Activated T-helper 1 cell treated with anti-CD3 and anti-CD28 coated beads, Interleukin-12 subunit alpha, Interleukin-12 subunit beta, Interleukin-2, Interleukin-4 antibody, amounts not matched to agents 30 ng/mL and 10 ng/mL and 1 ng/mL, durations not matched to agents 14 hours and 24 hours and 36 hours (primary cell): Measurements from ENCODE around the gene SQSTM1. TPM values are rescaled to one million over a fixed set of nuclear protein-coding genes. Genes with fewer than 3 reads are reported as not detected.
"Not testable (repeated sequence)": the region's sequence is repeated elsewhere in the genome, so short reads cannot be mapped to it uniquely, and the experiment has no call there.

Experiments used
- DNase-seq: peaks from one replicate; pipeline ENCODE4 v3.0.0; 2021; ENCODE audit warnings: low spot score
- H3K27ac Mint-ChIP-seq: one replicate; pipeline ENCODE4 v1.8.0; 2021; ENCODE audit warnings: mild to moderate bottlenecking, mixed read lengths
- H3K27me3 Mint-ChIP-seq: one replicate; pipeline ENCODE4 v1.8.0; 2022; ENCODE audit warnings: mild to moderate bottlenecking, moderate library complexity, mixed read lengths; ENCODE audit not compliant: insufficient read depth
- H3K36me3 Mint-ChIP-seq: one replicate; pipeline ENCODE4 v1.8.0; 2021; ENCODE audit warnings: low read depth, mixed read lengths
- H3K4me1 Mint-ChIP-seq: one replicate; pipeline ENCODE4 v1.8.0; 2021; ENCODE audit warnings: low read depth, mixed read lengths
- H3K4me3 Mint-ChIP-seq: one replicate; pipeline ENCODE4 v1.8.0; 2021; ENCODE audit warnings: mild to moderate bottlenecking, moderate library complexity, mixed read lengths
- H3K9me3 Mint-ChIP-seq: one replicate; pipeline ENCODE4 v1.8.0; 2021; ENCODE audit warnings: mixed read lengths
- intact Hi-C: fragments of 100-400 bp; cut with micrococcal nuclease; formaldehyde crosslinking; loops from one replicate; pipeline ENCODE4 v1.15.1; 2024
- total RNA-seq: library from RNA; stranded (reverse); gene quantifications from 2 replicates; pipeline ENCODE4 v1.2.3, GENCODE V29; 2022

SQSTM1 gene
- total RNA-seq, 1 donor from 2014 or later, result 233 TPM

- no peaks in the 10 kb centered on the region for H3K9me3 Mint-ChIP-seq
- DNase-seq, result no peak
- intact Hi-C loops, result no loop called here
- H3K4me1 Mint-ChIP-seq, result no peaks in the 10 kb centered on the region
- no peaks in the 10 kb centered on the region for H3K36me3 Mint-ChIP-seq
- no peaks in the 10 kb centered on the region for H3K27me3 Mint-ChIP-seq
- H3K27ac Mint-ChIP-seq, result no peak overlapping the region
- no peak overlapping the region for H3K4me3 Mint-ChIP-seq
Measured at GRCh38 chr5:179786861-179787260, 33.8 kb upstream of the SQSTM1 start.

GRCh38 chr5:179788193-179788854 lies 32.4 kb upstream of the SQSTM1 start:
- intact Hi-C loops, result no loop called here
- H3K27me3 Mint-ChIP-seq, result no peaks in the 10 kb centered on the region

GRCh38 chr5:179789278-179789677 lies 31.4 kb upstream of the SQSTM1 start:
- H3K27ac Mint-ChIP-seq, DNase-seq, intact Hi-C loops, H3K4me1 Mint-ChIP-seq, H3K36me3 Mint-ChIP-seq, H3K4me3 Mint-ChIP-seq, H3K9me3 Mint-ChIP-seq, H3K27me3 Mint-ChIP-seq: not testable (repeated sequence)

More at GRCh38 chr5:179788193-179788854, 32.4 kb upstream of the SQSTM1 start:
- DNase-seq, result no peak
- Mint-ChIP-seq H3K27ac (no peak overlapping the region), H3K9me3 (no peaks in the 10 kb centered on the region), H3K36me3 (no peaks in the 10 kb centered on the region), H3K4me1 (peaks cover under 1% of the 10 kb centered on the region), H3K4me3 (no peak overlapping the region)

- H3K9me3 Mint-ChIP-seq, result no peaks in the 10 kb centered on the region
- DNase-seq, result no peak
- peaks cover 8% of the 10 kb centered on the region for H3K4me1 Mint-ChIP-seq
- no peak overlapping the region for H3K27ac Mint-ChIP-seq
- intact Hi-C loops, result no loop called here
- H3K27me3 Mint-ChIP-seq, result no peaks in the 10 kb centered on the region
- H3K4me3 Mint-ChIP-seq, result no peak overlapping the region
- peaks cover 4% of the 10 kb centered on the region for H3K36me3 Mint-ChIP-seq
Measured at GRCh38 chr5:179791881-179792611, 28.7 kb upstream of the SQSTM1 start.

GRCh38 chr5:179792612-179793467 lies 27.9 kb upstream of the SQSTM1 start:
- H3K36me3 Mint-ChIP-seq, result peaks cover 4% of the 10 kb centered on the region
- peaks cover 8% of the 10 kb centered on the region for H3K4me1 Mint-ChIP-seq
- intact Hi-C loops, result no loop called here
- H3K4me3 Mint-ChIP-seq, result peak overlapping the region; percentile 45
- no peaks in the 10 kb centered on the region for H3K27me3 Mint-ChIP-seq
- no peak overlapping the region for H3K27ac Mint-ChIP-seq
- H3K9me3 Mint-ChIP-seq, result no peaks in the 10 kb centered on the region
- DNase-seq, result no peak

GRCh38 chr5:179793468-179794139 lies 27.1 kb upstream of the SQSTM1 start, which contains the start of gene LTC4S:
Gene LTC4S (plus strand): TSS chr5:179793986. CDS start chr5:179794081, 95 bp downstream.
- intact Hi-C loops, result no loop called here
- Mint-ChIP-seq H3K27ac (no peak within 1 kb of the TSS), H3K4me3 (peak within 1 kb of the TSS; percentile 59), H3K36me3 (peaks cover 4% of the 10 kb centered on the region), H3K9me3 (no peaks in the 10 kb centered on the region), H3K27me3 (no peaks in the 10 kb centered on the region), H3K4me1 (peaks cover 8% of the 10 kb centered on the region)
- no peak for DNase-seq

GRCh38 chr5:179794171-179794570 lies 26.5 kb upstream of the SQSTM1 start:
- Mint-ChIP-seq H3K36me3 (peaks cover 5% of the 10 kb centered on the region), H3K4me1 (peaks cover 8% of the 10 kb centered on the region), H3K27me3 (no peaks in the 10 kb centered on the region), H3K27ac (no peak overlapping the region), H3K4me3 (peak overlapping the region; percentile 59), H3K9me3 (no peaks in the 10 kb centered on the region)
- DNase-seq, result no peak
- intact Hi-C loops, result no loop called here

GRCh38 chr5:179794575-179794974 lies 26.1 kb upstream of the SQSTM1 start:
- no peak for DNase-seq
- Mint-ChIP-seq H3K36me3 (peaks cover 9% of the 10 kb centered on the region), H3K27ac (no peak overlapping the region), H3K4me3 (peak overlapping the region; percentile 59), H3K27me3 (no peaks in the 10 kb centered on the region), H3K9me3 (no peaks in the 10 kb centered on the region), H3K4me1 (peaks cover 8% of the 10 kb centered on the region)
- intact Hi-C loops, result no loop called here

- no peaks in the 10 kb centered on the region for H3K27me3 Mint-ChIP-seq
- H3K27ac Mint-ChIP-seq, result no peak overlapping the region
- H3K4me3 Mint-ChIP-seq, result peak overlapping the region; percentile 59
- H3K9me3 Mint-ChIP-seq, result no peaks in the 10 kb centered on the region
- peaks cover 8% of the 10 kb centered on the region for H3K4me1 Mint-ChIP-seq
- intact Hi-C loops, result loop anchor here (5.0 kb wide), 1 partner anchor 277 kb away; the partner anchor contains the start of gene RNF130
- peaks cover 13% of the 10 kb centered on the region for H3K36me3 Mint-ChIP-seq
- no peak for DNase-seq
Measured at GRCh38 chr5:179795049-179795862, 25.4 kb upstream of the SQSTM1 start.

- H3K4me3 Mint-ChIP-seq, result peak overlapping the region; percentile 67
- H3K36me3 Mint-ChIP-seq, result peaks cover 13% of the 10 kb centered on the region
- H3K27ac Mint-ChIP-seq, result peak overlapping the region; percentile 40
- H3K9me3 Mint-ChIP-seq, result no peaks in the 10 kb centered on the region
- H3K27me3 Mint-ChIP-seq, result no peaks in the 10 kb centered on the region
- H3K4me1 Mint-ChIP-seq, result peaks cover 8% of the 10 kb centered on the region
- peak; percentile 63 for DNase-seq
- intact Hi-C loops, result loop anchor here (1.0 to 5.0 kb wide), 3 partner anchors 33 to 276 kb away; partner anchors contain the start of genes MAML1 and RNF130
Measured at GRCh38 chr5:179795863-179796833, 24.6 kb upstream of the SQSTM1 start.
